Thyroid gland (tissue), 4 donors: ENCODE data around the gene GALNT10.

Experiments
- CTCF ChIP-seq, 6 experiments: fragments of 200-600 bp in 3 of 6; fragments of 450-650 bp in 3 of 6; sonication (generic) in 3 of 6; IDR thresholded peaks; one replicate each; pipeline ENCODE4 v1.5.1; 2016 to 2019; ENCODE audit warnings: antibody characterized with exemption in 6 of 6, mild to moderate bottlenecking in 2 of 6, inconsistent platforms in 1 of 6, moderate library complexity in 1 of 6
- POLR2A ChIP-seq, 2 donors: fragments of 450-650 bp; IDR thresholded peaks; one replicate each; pipeline ENCODE4 v1.6.1; 2017; ENCODE audit warnings: antibody characterized with exemption in 2 of 2, mild to moderate bottlenecking in 2 of 2, moderate library complexity in 1 of 2

GRCh38 chr5:154285661-154286408 is 95.3 kb downstream of the GALNT10 start:
- TF ChIP-seq POLR2A (IDR thresholded peaks at IDR 0.05) (no peak), CTCF (IDR thresholded peaks at IDR 0.05) (no peak)
